ENCODE data around the gene ERICH2. TPM values are rescaled to one million over a fixed set of nuclear protein-coding genes. Genes with fewer than 3 reads are reported as not detected.

The ERICH2 gene
- polyA plus RNA-seq, 3 donors = not detected

GRCh38 chr2:170836027-170836426 lies 65.8 kb downstream of the ERICH2 start:
- no peak for DNase-seq
- H3K4me1 ChIP-seq (ENCODE audit: control insufficient read depth in 1 of 2, insufficient read depth in 2 of 2, low read length in 2 of 2) = no peaks in the 10 kb centered on the region
- Mint-ChIP-seq H3K4me3 (no peak overlapping the region), H3K27me3 (ENCODE audit: low read depth in 3 of 3) (peaks cover 7 to 17% (median 13%) of the 10 kb centered on the region in 3 donors), H3K4me1 (no peaks in the 10 kb centered on the region), H3K9me3 (peaks cover 0 to 4% (median 0%) of the 10 kb centered on the region in 7 donors), H3K36me3 (no peaks in the 10 kb centered on the region), H3K27ac (no peak overlapping the region)
- 100% methylated on average over 2 of the region's 5 CpGs for WGBS (ENCODE audit: insufficient coverage)
- no peak overlapping the region for H3K4me3 ChIP-seq (replicated peaks in 1 of 3; ENCODE audit: low read depth in 2 of 3, low read length in 3 of 3)
- no peak overlapping the region for H3K27ac ChIP-seq (ENCODE audit: low read depth in 1 of 2, low read length in 2 of 2)
- H3K4me2 ChIP-seq (replicated peaks; ENCODE audit: extremely low read depth, low read length, poor library complexity, severe bottlenecking) = no peak overlapping the region
- peaks cover 6 to 10% of the 10 kb centered on the region in 2 donors for H3K27me3 ChIP-seq (ENCODE audit: control insufficient read depth in 2 of 2, insufficient read depth in 2 of 2, low read length in 2 of 2)
- no peak for TF ChIP-seq CTCF (IDR thresholded peaks at IDR 0.05)
- H2AFZ ChIP-seq (ENCODE audit: insufficient read depth, low read depth, low read length, poor library complexity, severe bottlenecking) = no peak overlapping the region
- no peaks in the 10 kb centered on the region for H4K20me1 ChIP-seq (ENCODE audit: insufficient read depth, low read length)
- no peaks in the 10 kb centered on the region for H3K79me2 ChIP-seq (ENCODE audit: insufficient read depth, low read length)
- no peaks in the 10 kb centered on the region for H3K9me3 ChIP-seq (replicated peaks in 1 of 2; ENCODE audit: control insufficient read depth in 1 of 2, insufficient read depth in 1 of 2, low read length in 2 of 2)
- no peaks in the 10 kb centered on the region for H3K36me3 ChIP-seq (replicated peaks in 1 of 2; ENCODE audit: control insufficient read depth in 1 of 2, insufficient read depth in 2 of 2, low read length in 2 of 2)
- intact Hi-C loops (cut with micrococcal nuclease) = no loop called here
- H3K9ac ChIP-seq (ENCODE audit: insufficient read depth, low read length, poor library complexity, severe bottlenecking) = no peak overlapping the region

- Histone ChIP-seq H3K9me3 (replicated peaks in 1 of 2; ENCODE audit: control insufficient read depth in 1 of 2, insufficient read depth in 1 of 2, low read length in 2 of 2) (no peaks in the 10 kb centered on the region), H3K9ac (ENCODE audit: insufficient read depth, low read length, poor library complexity, severe bottlenecking) (no peak overlapping the region), H3K79me2 (ENCODE audit: insufficient read depth, low read length) (no peaks in the 10 kb centered on the region), H3K36me3 (replicated peaks in 1 of 2; ENCODE audit: control insufficient read depth in 1 of 2, insufficient read depth in 2 of 2, low read length in 2 of 2) (no peaks in the 10 kb centered on the region), H3K27ac (ENCODE audit: low read depth in 1 of 2, low read length in 2 of 2) (no peak overlapping the region), H3K4me2 (replicated peaks; ENCODE audit: extremely low read depth, low read length, poor library complexity, severe bottlenecking) (no peak overlapping the region), H3K4me3 (replicated peaks in 1 of 3; ENCODE audit: low read depth in 2 of 3, low read length in 3 of 3) (no peak overlapping the region), H2AFZ (ENCODE audit: insufficient read depth, low read depth, low read length, poor library complexity, severe bottlenecking) (no peak overlapping the region), H3K4me1 (ENCODE audit: control insufficient read depth in 1 of 2, insufficient read depth in 2 of 2, low read length in 2 of 2) (peaks cover 0 to 6% of the 10 kb centered on the region in 2 donors), H4K20me1 (ENCODE audit: insufficient read depth, low read length) (no peaks in the 10 kb centered on the region), H3K27me3 (ENCODE audit: control insufficient read depth in 2 of 2, insufficient read depth in 2 of 2, low read length in 2 of 2) (peaks cover 6 to 10% of the 10 kb centered on the region in 2 donors)
- intact Hi-C loops (cut with micrococcal nuclease) = no loop called here
- Mint-ChIP-seq H3K27me3 (ENCODE audit: low read depth in 3 of 3) (peaks cover 4 to 8% (median 5%) of the 10 kb centered on the region in 3 donors), H3K9me3 (peaks cover 0 to 4% (median 0%) of the 10 kb centered on the region in 7 donors), H3K27ac (no peak overlapping the region), H3K36me3 (no peaks in the 10 kb centered on the region), H3K4me1 (peaks cover 5% of the 10 kb centered on the region), H3K4me3 (no peak overlapping the region)
- TF ChIP-seq CTCF (IDR thresholded peaks at IDR 0.05) = no peak
- 0% methylated on average over 1 of the region's 4 CpGs for WGBS (ENCODE audit: insufficient coverage)
- DNase-seq = no peak
Measured at GRCh38 chr2:170840717-170841210, 70.6 kb downstream of the ERICH2 start.

Data from CD14-positive monocyte (primary cell).